Gastrocnemius medialis (tissue), 4 donors: ENCODE data around the gene PPEF1. TPM values are rescaled to one million over a fixed set of nuclear protein-coding genes. Genes with fewer than 3 reads are reported as not detected.
A peak's percentile ranks its signal among the peaks of the same experiment; 100 is the strongest.

Experiments used
- ATAC-seq, 2 donors: fragments of 150-250 bp; one replicate each; pipeline ENCODE4 v1.9.1; 2016
- DNase-seq, 2 donors: peaks; one replicate each; pipeline ENCODE4 v3.0.0-alpha.2; 2019
- H3K27ac ChIP-seq, 4 donors: fragments of 200-600 bp; sonication (generic); 1 replicate in 1 of 4; 2 replicates in 3 of 4; pipeline ENCODE4 v1.5.1; 2016 to 2018; ENCODE audit warnings: mild to moderate bottlenecking in 2 of 4, moderate library complexity in 1 of 4
- H3K27me3 ChIP-seq, 3 donors: fragments of 200-600 bp; sonication (generic) in 2 of 3; 1 replicate in 1 of 3; 2 replicates in 2 of 3; pipeline versions ENCODE4 v1.5.1 to v1.6.0; 2016 to 2019; ENCODE audit warnings: mild to moderate bottlenecking in 1 of 3, moderate library complexity in 1 of 3
- H3K36me3 ChIP-seq, 2 donors: fragments of 200-600 bp; sonication (generic) in 1 of 2; one replicate each; pipeline ENCODE4 v1.5.1; 2017 to 2018
- H3K4me1 ChIP-seq, 2 donors: fragments of 200-600 bp; sonication (generic) in 1 of 2; one replicate each; pipeline ENCODE4 v1.5.1; 2016 to 2017; ENCODE audit warnings: mild to moderate bottlenecking in 2 of 2
- H3K4me3 ChIP-seq, 4 donors: fragments of 200-600 bp; sonication (generic) in 3 of 4; 1 replicate in 1 of 4; 2 replicates in 3 of 4; pipeline ENCODE4 v1.5.1; 2016 to 2019; ENCODE audit warnings: mild to moderate bottlenecking in 2 of 4
- H3K9me3 ChIP-seq, 3 donors: fragments of 200-600 bp; sonication (generic) in 2 of 3; 1 replicate in 1 of 3; 2 replicates in 2 of 3; pipeline ENCODE4 v1.5.1; 2016 to 2019
- CTCF ChIP-seq, 5 experiments: fragments of 450-650 bp in 3 of 5; fragments of 200-600 bp in 2 of 5; sonication (generic) in 2 of 5; IDR thresholded peaks in 4 of 5; conservative IDR thresholded peaks in 1 of 5; 1 replicate in 4 of 5; 2 replicates in 1 of 5; pipeline ENCODE4 v1.5.1; 2016 to 2019; ENCODE audit warnings: antibody characterized with exemption in 5 of 5, mild to moderate bottlenecking in 3 of 5, moderate library complexity in 3 of 5
- POLR2A ChIP-seq, 2 donors: fragments of 450-650 bp; IDR thresholded peaks; one replicate each; pipeline ENCODE4 v1.6.1; 2017; ENCODE audit warnings: antibody characterized with exemption in 2 of 2, mild to moderate bottlenecking in 2 of 2, moderate library complexity in 2 of 2
- in situ Hi-C, 4 donors: fragments of 200-750 bp; cut with MboI; loops; one replicate each; pipeline versions ENCODE4 v1.15.0 to v1.8.0; 2017; ENCODE audit warnings: low sequenced_read_pairs in 4 of 4
- intact Hi-C: fragments of 100-400 bp; cut with DNase I; formaldehyde crosslinking; loops from one replicate; pipeline ENCODE4 v1.15.1; 2023; ENCODE audit warnings: low total_unique reads
- total RNA-seq, 4 donors: library from RNA; depleted of rRNA; stranded (reverse); fragments of >200 nt; gene quantifications; one replicate each; pipeline versions ENCODE4 v1.1.0 to v1.2.3, GENCODE V29; 2016

Gene PPEF1
- total RNA-seq, 4 donors from 2014 or later, result 1.8 TPM; not detected in 3

GRCh38 chrX:18696653-18697052 lies 10.8 kb upstream of the PPEF1 start:
- in situ Hi-C loops, result loop anchor here in 3 of 4 donors (25.0 kb wide), 2 partner anchors 191 to 284 kb away; no protein-coding TSS in a partner anchor
- no peaks in the 10 kb centered on the region for H3K4me1 ChIP-seq
- H3K4me3 ChIP-seq, result no peak overlapping the region
- no peak overlapping the region for H3K27ac ChIP-seq
- H3K9me3 ChIP-seq, result no peaks in the 10 kb centered on the region
- DNase-seq (no peak), ATAC-seq (no peak)
- no peaks in the 10 kb centered on the region for H3K27me3 ChIP-seq
- TF ChIP-seq CTCF (IDR thresholded peaks at IDR 0.05 in 4 of 5, conservative IDR thresholded peaks at IDR 0.05 in 1 of 5) (no peak), POLR2A (IDR thresholded peaks at IDR 0.05) (no peak)
- intact Hi-C loops, result no loop called here
- H3K36me3 ChIP-seq, result no peaks in the 10 kb centered on the region

- no peaks in the 10 kb centered on the region for H3K27me3 ChIP-seq
- no peaks in the 10 kb centered on the region for H3K9me3 ChIP-seq
- H3K36me3 ChIP-seq, result no peaks in the 10 kb centered on the region
- peak; percentile 89 to 92 for ATAC-seq
- no peaks in the 10 kb centered on the region for H3K4me1 ChIP-seq
- intact Hi-C loops (loop anchor here (2.0 kb wide), 4 partner anchors 22 to 196 kb away; no protein-coding TSS in a partner anchor), in situ Hi-C loops (loop anchor here in 3 of 4 donors (25.0 kb wide), 2 partner anchors 188 to 287 kb away; no protein-coding TSS in a partner anchor)
- peak overlapping the region; percentile 60 to 75 (median 72) for H3K27ac ChIP-seq
- DNase-seq, result peak in 1 of 2 donors; percentile 22
- no peak overlapping the region for H3K4me3 ChIP-seq
- TF ChIP-seq CTCF (IDR thresholded peaks at IDR 0.05 in 4 of 5, conservative IDR thresholded peaks at IDR 0.05 in 1 of 5), result no peak
- no peak for TF ChIP-seq POLR2A (IDR thresholded peaks at IDR 0.05)
These were observed 8.5 kb upstream of the PPEF1 start for GRCh38 chrX:18698737-18699650.

- no peak for DNase-seq
- H3K9me3 ChIP-seq, result no peaks in the 10 kb centered on the region
- intact Hi-C loops, result no loop called here
- no peak overlapping the region for H3K27ac ChIP-seq
- no peak for TF ChIP-seq CTCF (IDR thresholded peaks at IDR 0.05 in 4 of 5, conservative IDR thresholded peaks at IDR 0.05 in 1 of 5)
- TF ChIP-seq POLR2A (IDR thresholded peaks at IDR 0.05), result no peak
- ATAC-seq, result no peak
- in situ Hi-C loops, result no loop called here
- H3K4me1 ChIP-seq, result no peaks in the 10 kb centered on the region
- H3K4me3 ChIP-seq, result no peak overlapping the region
- H3K36me3 ChIP-seq, result no peaks in the 10 kb centered on the region
- no peaks in the 10 kb centered on the region for H3K27me3 ChIP-seq
These were observed 5.7 kb upstream of the PPEF1 start for GRCh38 chrX:18701621-18702361.

- Histone ChIP-seq H3K4me3 (no peak overlapping the region), H3K9me3 (no peaks in the 10 kb centered on the region), H3K36me3 (no peaks in the 10 kb centered on the region), H3K27ac (no peak overlapping the region), H3K4me1 (no peaks in the 10 kb centered on the region), H3K27me3 (no peaks in the 10 kb centered on the region)
- TF ChIP-seq POLR2A (IDR thresholded peaks at IDR 0.05), result no peak
- TF ChIP-seq CTCF (IDR thresholded peaks at IDR 0.05 in 4 of 5, conservative IDR thresholded peaks at IDR 0.05 in 1 of 5), result no peak
- in situ Hi-C loops (no loop called here), intact Hi-C loops (no loop called here)
- ATAC-seq (no peak), DNase-seq (no peak)
These were observed 4.9 kb upstream of the PPEF1 start for GRCh38 chrX:18702362-18703195.
